ENCODE measurements around the gene TP53RK.
A peak's percentile ranks its signal among the peaks of the same experiment; 100 is the strongest.

TP53RK gene

DNA sequence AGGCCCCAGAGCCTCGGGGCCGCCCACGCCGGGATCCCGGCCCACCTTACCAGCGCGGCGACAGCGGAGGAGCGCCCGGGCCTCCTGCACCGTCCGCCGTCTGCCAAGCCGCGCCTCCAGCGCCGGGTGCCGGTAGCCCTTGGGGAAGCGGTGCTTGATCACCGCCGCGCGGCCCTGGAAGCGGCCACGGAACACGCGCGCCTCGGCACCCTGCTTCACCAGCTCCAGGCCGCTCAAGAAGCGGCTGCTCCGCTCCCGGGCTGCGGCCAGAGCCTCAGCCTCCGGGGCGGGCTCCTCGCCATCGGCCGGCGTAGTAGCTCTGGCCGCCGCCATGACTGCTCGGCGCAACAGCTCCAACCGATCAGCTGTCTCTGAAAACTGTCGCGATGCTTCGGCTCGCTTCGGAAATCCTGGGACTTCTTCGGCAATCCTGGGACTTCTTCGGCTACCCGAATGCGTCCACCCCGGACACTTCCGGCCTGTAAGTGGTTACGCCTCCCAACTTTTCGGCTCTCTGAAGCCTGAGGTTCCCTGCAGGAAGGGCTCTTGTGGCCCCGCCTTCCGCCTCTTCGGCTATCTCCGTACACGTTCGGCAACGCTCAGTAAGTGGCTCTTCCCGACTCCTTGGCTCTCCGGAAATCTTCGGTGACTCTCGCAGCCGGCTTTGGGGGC, at the start of gene TP53RK:
TSS of gene TP53RK (minus strand) at position 363 of the 672 bp plus-strand sequence. CDS start at position 333, 30 bp downstream.
- Mint-ChIP-seq H3K4me1 (peaks cover 46% of the 10 kb centered on the region), H3K36me3 (peaks cover 30% of the 10 kb centered on the region), H3K27ac (peak within 1 kb of the TSS; percentile 96), H3K4me3 (peak within 1 kb of the TSS; percentile 91), H3K9me3 (no peaks in the 10 kb centered on the region)
- DNase-seq (ENCODE audit: low spot score in 2 of 2) (peak; percentile 88 to 98), ATAC-seq (peak; percentile 96)

DNA sequence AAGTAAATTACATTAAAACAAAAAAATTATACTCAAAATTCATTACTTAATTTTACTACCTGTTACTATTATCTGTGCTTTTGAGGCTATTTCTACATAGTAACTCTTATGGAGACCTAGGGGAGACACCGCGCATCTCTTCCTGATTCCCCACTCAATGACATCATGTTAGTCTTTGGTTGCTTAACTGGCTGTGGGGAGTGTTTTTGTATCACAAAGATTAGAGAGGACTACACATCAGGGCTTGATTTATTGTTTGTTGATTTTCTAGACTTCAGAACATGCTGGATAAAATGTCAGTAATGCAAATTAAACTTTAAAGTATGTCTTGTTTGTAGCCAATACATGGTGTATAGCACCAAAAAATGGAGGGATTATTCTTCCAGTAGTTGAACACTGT, 46.2 kb upstream of the TP53RK start:
- no peak for ATAC-seq
- Mint-ChIP-seq H3K27ac (no peak overlapping the region), H3K4me1 (no peaks in the 10 kb centered on the region), H3K36me3 (no peaks in the 10 kb centered on the region), H3K9me3 (no peaks in the 10 kb centered on the region), H3K4me3 (no peak overlapping the region)
- DNase-seq (ENCODE audit: low spot score in 2 of 2), result no peak

DNA sequence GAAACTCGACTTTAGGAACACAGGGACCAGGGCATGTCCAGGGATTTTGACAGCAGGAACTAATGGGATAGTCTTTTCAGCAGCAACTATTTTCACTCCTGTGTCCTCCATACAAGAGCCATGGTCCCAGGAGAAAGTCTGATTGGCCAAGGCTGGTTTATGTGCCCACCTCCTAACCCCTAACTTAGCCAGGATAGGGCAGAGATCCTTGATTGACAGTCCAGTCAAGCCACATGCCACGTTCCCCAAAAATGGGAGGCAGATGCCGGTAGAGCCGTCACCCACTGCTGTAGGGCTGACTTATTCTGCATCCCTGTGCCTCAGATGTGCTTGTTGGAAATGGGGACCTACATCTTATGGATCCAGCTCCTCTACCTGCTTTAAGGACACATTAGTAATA, 42.5 kb upstream of the TP53RK start:
- H3K36me3 Mint-ChIP-seq, result no peaks in the 10 kb centered on the region
- no peak for DNase-seq (ENCODE audit: low spot score in 2 of 2)
- ATAC-seq, result no peak
- no peaks in the 10 kb centered on the region for H3K4me1 Mint-ChIP-seq
- H3K9me3 Mint-ChIP-seq, result no peaks in the 10 kb centered on the region
- no peak overlapping the region for H3K4me3 Mint-ChIP-seq
- H3K27ac Mint-ChIP-seq, result no peak overlapping the region

DNA sequence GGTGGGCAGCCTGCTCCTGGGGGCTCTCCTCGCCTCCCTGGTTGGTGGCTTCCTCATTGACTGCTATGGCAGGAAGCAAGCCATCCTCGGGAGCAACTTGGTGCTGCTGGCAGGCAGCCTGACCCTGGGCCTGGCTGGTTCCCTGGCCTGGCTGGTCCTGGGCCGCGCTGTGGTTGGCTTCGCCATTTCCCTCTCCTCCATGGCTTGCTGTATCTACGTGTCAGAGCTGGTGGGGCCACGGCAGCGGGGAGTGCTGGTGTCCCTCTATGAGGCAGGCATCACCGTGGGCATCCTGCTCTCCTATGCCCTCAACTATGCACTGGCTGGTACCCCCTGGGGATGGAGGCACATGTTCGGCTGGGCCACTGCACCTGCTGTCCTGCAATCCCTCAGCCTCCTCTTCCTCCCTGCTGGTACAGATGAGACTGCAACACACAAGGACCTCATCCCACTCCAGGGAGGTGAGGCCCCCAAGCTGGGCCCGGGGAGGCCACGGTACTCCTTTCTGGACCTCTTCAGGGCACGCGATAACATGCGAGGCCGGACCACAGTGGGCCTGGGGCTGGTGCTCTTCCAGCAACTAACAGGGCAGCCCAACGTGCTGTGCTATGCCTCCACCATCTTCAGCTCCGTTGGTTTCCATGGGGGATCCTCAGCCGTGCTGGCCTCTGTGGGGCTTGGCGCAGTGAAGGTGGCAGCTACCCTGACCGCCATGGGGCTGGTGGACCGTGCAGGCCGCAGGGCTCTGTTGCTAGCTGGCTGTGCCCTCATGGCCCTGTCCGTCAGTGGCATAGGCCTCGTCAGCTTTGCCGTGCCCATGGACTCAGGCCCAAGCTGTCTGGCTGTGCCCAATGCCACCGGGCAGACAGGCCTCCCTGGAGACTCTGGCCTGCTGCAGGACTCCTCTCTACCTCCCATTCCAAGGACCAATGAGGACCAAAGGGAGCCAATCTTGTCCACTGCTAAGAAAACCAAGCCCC, 36.2 kb upstream of the TP53RK start:
- ATAC-seq (peak; percentile 11), DNase-seq (ENCODE audit: low spot score in 2 of 2) (no peak)
- Mint-ChIP-seq H3K9me3 (peaks cover 1% of the 10 kb centered on the region), H3K27ac (no peak overlapping the region), H3K36me3 (no peaks in the 10 kb centered on the region), H3K4me3 (no peak overlapping the region), H3K4me1 (no peaks in the 10 kb centered on the region)

GRCh38 chr20:46724343-46724959, 35.2 kb upstream of the TP53RK start:
- Mint-ChIP-seq H3K4me1 (no peaks in the 10 kb centered on the region), H3K27ac (no peak overlapping the region), H3K4me3 (no peak overlapping the region), H3K36me3 (no peaks in the 10 kb centered on the region), H3K9me3 (peaks cover 4% of the 10 kb centered on the region)
- ATAC-seq (no peak), DNase-seq (ENCODE audit: low spot score in 2 of 2) (no peak)

DNA sequence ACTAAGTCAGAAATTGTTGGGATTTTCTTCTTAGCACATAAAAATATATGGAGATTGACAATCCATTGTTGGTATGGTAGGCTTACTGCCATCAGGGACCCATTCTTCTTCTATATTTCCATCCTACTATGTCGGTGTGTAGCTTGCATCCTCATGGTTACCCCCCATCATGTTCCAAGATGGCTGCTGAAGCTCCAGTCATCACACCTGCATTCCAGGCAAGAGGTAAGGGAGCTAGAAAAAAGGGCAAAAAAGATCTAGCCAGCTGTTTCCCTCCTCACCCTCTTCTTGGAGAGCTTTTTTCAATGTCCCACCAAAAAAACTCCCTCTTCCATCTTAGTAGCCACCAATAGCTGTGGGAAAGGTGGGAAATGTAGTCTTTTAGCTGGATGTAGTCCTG, 33.8 kb upstream of the TP53RK start:
- DNase-seq (ENCODE audit: low spot score in 2 of 2) (no peak), ATAC-seq (no peak)
- H3K27ac Mint-ChIP-seq, result no peak overlapping the region
- no peak overlapping the region for H3K4me3 Mint-ChIP-seq
- peaks cover 4% of the 10 kb centered on the region for H3K9me3 Mint-ChIP-seq
- no peaks in the 10 kb centered on the region for H3K36me3 Mint-ChIP-seq
- no peaks in the 10 kb centered on the region for H3K4me1 Mint-ChIP-seq

- no peak overlapping the region for H3K4me3 Mint-ChIP-seq
- no peaks in the 10 kb centered on the region for H3K4me1 Mint-ChIP-seq
- no peaks in the 10 kb centered on the region for H3K36me3 Mint-ChIP-seq
- DNase-seq (ENCODE audit: low spot score in 2 of 2) (no peak), ATAC-seq (no peak)
- no peak overlapping the region for H3K27ac Mint-ChIP-seq
- peaks cover 4% of the 10 kb centered on the region for H3K9me3 Mint-ChIP-seq
Observed at GRCh38 chr20:46722450-46722849, 33.2 kb upstream of the TP53RK start.

DNA sequence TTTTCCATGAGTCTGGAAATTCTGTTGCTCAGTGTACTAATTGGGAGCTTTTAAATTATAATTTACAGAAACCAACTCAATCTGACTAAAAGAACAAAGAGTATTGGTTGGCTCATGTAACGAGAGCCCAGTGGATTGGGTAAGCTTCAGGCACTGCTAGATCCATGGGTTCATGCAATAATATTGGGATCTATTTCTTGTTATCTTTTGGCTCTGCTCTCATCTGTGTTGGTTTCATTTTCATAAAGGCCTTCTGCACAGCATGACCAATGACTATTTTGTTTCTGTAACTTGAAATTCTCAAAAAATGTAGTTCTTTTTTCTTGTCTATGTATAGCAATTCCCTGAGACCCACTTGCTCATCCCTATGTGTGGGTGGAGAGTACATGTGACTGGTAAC, 32.2 kb upstream of the TP53RK start:
- DNase-seq (ENCODE audit: low spot score in 2 of 2) (no peak), ATAC-seq (no peak)
- H3K4me3 Mint-ChIP-seq, result no peak overlapping the region
- H3K36me3 Mint-ChIP-seq, result no peaks in the 10 kb centered on the region
- no peak overlapping the region for H3K27ac Mint-ChIP-seq
- H3K9me3 Mint-ChIP-seq, result peaks cover 4% of the 10 kb centered on the region
- no peaks in the 10 kb centered on the region for H3K4me1 Mint-ChIP-seq

- ATAC-seq (peak; percentile 86), DNase-seq (ENCODE audit: low spot score in 2 of 2) (no peak)
- no peaks in the 10 kb centered on the region for H3K36me3 Mint-ChIP-seq
- H3K4me1 Mint-ChIP-seq, result no peaks in the 10 kb centered on the region
- no peak overlapping the region for H3K4me3 Mint-ChIP-seq
- peaks cover 4% of the 10 kb centered on the region for H3K9me3 Mint-ChIP-seq
- H3K27ac Mint-ChIP-seq, result no peak overlapping the region
Observed at GRCh38 chr20:46720776-46721425, 31.7 kb upstream of the TP53RK start.

DNA sequence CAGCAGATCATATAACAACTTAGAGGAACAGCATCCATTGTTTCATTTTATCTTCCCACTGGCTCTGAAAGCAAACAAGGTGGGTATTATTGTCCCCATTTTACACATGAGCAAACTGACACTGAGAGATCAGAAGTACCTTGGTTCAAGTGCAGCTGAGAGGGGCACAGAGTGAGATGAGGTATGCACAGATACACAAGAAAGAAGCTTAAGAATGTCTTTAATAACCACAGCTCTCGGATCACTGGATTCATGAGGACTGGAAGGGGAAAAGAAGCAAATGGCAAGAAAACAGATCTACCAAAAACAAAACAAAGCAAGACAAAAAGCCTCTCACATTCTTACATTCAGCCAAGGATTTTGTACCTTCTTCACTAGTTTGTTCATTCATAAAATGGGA, 30.8 kb upstream of the TP53RK start:
- DNase-seq (ENCODE audit: low spot score in 2 of 2), result no peak
- no peak overlapping the region for H3K27ac Mint-ChIP-seq
- H3K9me3 Mint-ChIP-seq, result peaks cover 4% of the 10 kb centered on the region
- no peaks in the 10 kb centered on the region for H3K4me1 Mint-ChIP-seq
- no peak for ATAC-seq
- no peak overlapping the region for H3K4me3 Mint-ChIP-seq
- no peaks in the 10 kb centered on the region for H3K36me3 Mint-ChIP-seq

GRCh38 chr20:46717818-46718541, 28.7 kb upstream of the TP53RK start:
- Mint-ChIP-seq H3K4me1 (no peaks in the 10 kb centered on the region), H3K4me3 (no peak overlapping the region), H3K36me3 (no peaks in the 10 kb centered on the region), H3K9me3 (peaks cover 4% of the 10 kb centered on the region), H3K27ac (no peak overlapping the region)
- no peak for ATAC-seq
- DNase-seq (ENCODE audit: low spot score in 2 of 2), result no peak

GRCh38 chr20:46715292-46715756, 26.1 kb upstream of the TP53RK start:
- no peak overlapping the region for H3K4me3 Mint-ChIP-seq
- no peak for DNase-seq (ENCODE audit: low spot score in 2 of 2)
- ATAC-seq, result no peak
- H3K36me3 Mint-ChIP-seq, result no peaks in the 10 kb centered on the region
- peaks cover 1% of the 10 kb centered on the region for H3K9me3 Mint-ChIP-seq
- peaks cover 3% of the 10 kb centered on the region for H3K4me1 Mint-ChIP-seq
- H3K27ac Mint-ChIP-seq, result no peak overlapping the region

GRCh38 chr20:46713957-46714834, 25.0 kb upstream of the TP53RK start:
- Mint-ChIP-seq H3K36me3 (no peaks in the 10 kb centered on the region), H3K27ac (no peak overlapping the region), H3K4me3 (no peak overlapping the region), H3K9me3 (no peaks in the 10 kb centered on the region), H3K4me1 (peaks cover 13% of the 10 kb centered on the region)
- DNase-seq (ENCODE audit: low spot score in 2 of 2) (no peak), ATAC-seq (no peak)

Measured in stimulated activated effector memory CD8-positive, alpha-beta T cell treated with anti-CD3 and anti-CD28 coated beads, Interleukin-12 subunit alpha, Interleukin-12 subunit beta, amount 100 ng/mL, for 72 hours (primary cell).